ENCODE results near the gene ERG28. TPM values are rescaled to one million over a fixed set of nuclear protein-coding genes. Genes with fewer than 3 reads are reported as not detected.

Gene ERG28
- total and polyA plus RNA-seq, 2 of the 13 experiments (the other 11 are each of a cell fraction or from before 2014, with no cell fraction given) = 27.3 to 32.3 TPM

GRCh38 chr14:75705014-75705413, 44.3 kb upstream of the ERG28 start:
- in situ Hi-C loops (cut with HindIII; ENCODE audit: extremely low pct_ligation_motif_present, low pct_unique_long_range_greater_than_20kb) (loop anchor here (25.0 kb wide), 1 partner anchor 682 kb away; the partner anchor contains the start of gene ESRRB), intact Hi-C loops (cut with micrococcal nuclease; ENCODE audit: unreplicated experiment) (no loop called here)
- CTCF ChIA-PET (ENCODE audit: low intra/inter-chr PET ratio, low total read pairs) = no interaction called here
- H3K79me2 ChIP-seq (ENCODE audit: insufficient read depth, low read length) = no peaks in the 10 kb centered on the region
- FAIRE-seq (no peak), ATAC-seq (no peak), DNase-seq (ENCODE audit: low spot score) (no peak)
- no peaks in the 10 kb centered on the region for H3K9me3 ChIP-seq (ENCODE audit: low read length)
- TF ChIP-seq ATF7 (IDR thresholded peaks at IDR 0.05) = peak; percentile 79
- TF ChIP-seq ATF7 (CRISPR knock-in tag; IDR thresholded peaks at IDR 0.05) = no peak
- no peak for TF ChIP-seq ZNF30 (CRISPR knock-in tag; IDR thresholded peaks at IDR 0.05)
- POLR2A ChIA-PET = no interaction called here
- no peak overlapping the region for H3K27ac ChIP-seq (ENCODE audit: extremely low read length, insufficient read depth, low read length)
- no peaks in the 10 kb centered on the region for H3K4me1 ChIP-seq (ENCODE audit: insufficient read depth, low read length)
- no TSS peak for BruUV-seq (replicated peaks)
- no peak overlapping the region for H3K9ac ChIP-seq (ENCODE audit: insufficient read depth, low read depth, low read length)
- 94% methylated on average over 3 of the region's 3 CpGs for WGBS (ENCODE audit: low lambda C conversion rate)
- no peaks in the 10 kb centered on the region for H3K27me3 ChIP-seq (ENCODE audit: control insufficient read depth in 1 of 2, insufficient read depth in 2 of 2, low read length in 2 of 2)
- no peak overlapping the region for H3K4me2 ChIP-seq (ENCODE audit: low read depth, low read length)
- H4K20me1 ChIP-seq (ENCODE audit: insufficient read depth, low read length) = no peaks in the 10 kb centered on the region
- H3K4me3 ChIP-seq (replicated peaks in 1 of 3; ENCODE audit: insufficient read depth in 1 of 3, low read depth in 2 of 3, low read length in 3 of 3) = no peak overlapping the region
- H3K36me3 ChIP-seq (replicated peaks in 1 of 2; ENCODE audit: control insufficient read depth in 1 of 2, insufficient read depth in 2 of 2, low read length in 2 of 2) = peaks cover 1 to 29% of the 10 kb centered on the region in 2 experiments; a peak in 4 of 5 replicates
- H2AFZ ChIP-seq (ENCODE audit: low read length) = no peak overlapping the region

DNA sequence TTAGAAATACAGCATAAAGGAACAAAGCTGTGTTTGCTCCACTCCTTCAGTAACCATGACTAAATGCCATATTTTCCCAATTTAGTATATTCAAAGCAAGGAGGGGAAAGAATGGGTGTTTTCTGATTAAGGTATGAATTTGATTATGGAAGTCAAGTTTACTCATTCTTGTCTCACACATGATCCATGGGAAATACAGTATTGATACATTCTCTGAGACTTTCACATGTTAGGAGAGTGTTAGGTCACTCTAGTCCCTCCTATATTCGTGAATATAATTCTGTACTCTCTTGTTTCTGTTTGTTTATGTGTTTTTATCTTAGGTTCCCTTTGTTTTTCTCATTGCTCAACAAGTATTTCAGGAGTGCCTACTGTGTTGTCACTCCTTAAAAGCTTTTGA, 42.8 kb upstream of the ERG28 start:
- Histone ChIP-seq H3K4me3 (replicated peaks in 1 of 3; ENCODE audit: insufficient read depth in 1 of 3, low read depth in 2 of 3, low read length in 3 of 3) (no peak overlapping the region), H3K4me1 (ENCODE audit: insufficient read depth, low read length) (no peaks in the 10 kb centered on the region), H3K4me2 (ENCODE audit: low read depth, low read length) (no peak overlapping the region), H2AFZ (ENCODE audit: low read length) (no peak overlapping the region), H3K27ac (ENCODE audit: extremely low read length, insufficient read depth, low read length) (no peak overlapping the region), H4K20me1 (ENCODE audit: insufficient read depth, low read length) (no peaks in the 10 kb centered on the region), H3K27me3 (ENCODE audit: control insufficient read depth in 1 of 2, insufficient read depth in 2 of 2, low read length in 2 of 2) (no peaks in the 10 kb centered on the region), H3K79me2 (ENCODE audit: insufficient read depth, low read length) (no peaks in the 10 kb centered on the region), H3K9me3 (ENCODE audit: low read length) (no peaks in the 10 kb centered on the region), H3K9ac (ENCODE audit: insufficient read depth, low read depth, low read length) (no peak overlapping the region), H3K36me3 (replicated peaks in 1 of 2; ENCODE audit: control insufficient read depth in 1 of 2, insufficient read depth in 2 of 2, low read length in 2 of 2) (peaks cover 4 to 42% of the 10 kb centered on the region in 2 experiments)
- POLR2A ChIA-PET = no interaction called here
- DNase-seq (ENCODE audit: low spot score) (no peak), ATAC-seq (no peak), FAIRE-seq (no peak)
- intact Hi-C loops (cut with micrococcal nuclease; ENCODE audit: unreplicated experiment) = no loop called here
- BruUV-seq (replicated peaks) = no TSS peak
- 100% methylated on average over 1 of the region's 1 CpG for WGBS (ENCODE audit: low lambda C conversion rate)
- CTCF ChIA-PET (ENCODE audit: low intra/inter-chr PET ratio, low total read pairs) = no interaction called here
- TF ChIP-seq ZNF18 (CRISPR knock-in tag; IDR thresholded peaks at IDR 0.05; ENCODE audit: insufficient replicate concordance) = no peak
- in situ Hi-C loops (cut with HindIII; ENCODE audit: extremely low pct_ligation_motif_present, low pct_unique_long_range_greater_than_20kb) = loop anchor here (25.0 kb wide), 1 partner anchor 684 kb away; the partner anchor contains the start of gene ESRRB

All from HepG2 (cell line).